ENCODE measurements around the gene HUWE1.

GRCh38 chrX:53494436-53494835 is 192.1 kb downstream of the HUWE1 start:
- TF ChIP-seq HMGXB4 (CRISPR knock-in tag; IDR thresholded peaks at IDR 0.05; ENCODE audit: borderline replicate concordance): no peak
- no peak for TF ChIP-seq POLR2AphosphoS2 (conservative IDR thresholded peaks at IDR 0.05; ENCODE audit: low read length)
- no peak for TF ChIP-seq EP300 (IDR thresholded peaks at IDR 0.05)
- TF ChIP-seq CTCF (IDR thresholded peaks at IDR 0.05): no peak
- TF ChIP-seq POLR2A (IDR thresholded peaks at IDR 0.05; ENCODE audit: low read length): no peak
- TF ChIP-seq MAZ (IDR thresholded peaks at IDR 0.05; ENCODE audit: borderline replicate concordance, low read depth, low read length): no peak
- no peak for TF ChIP-seq PBX3 (IDR thresholded peaks at IDR 0.05)
- TF ChIP-seq RNF2 (IDR thresholded peaks at IDR 0.05; ENCODE audit: borderline replicate concordance, low read depth): no peak
- no peak for TF ChIP-seq RAD21 (conservative IDR thresholded peaks at IDR 0.05 in 1 of 2, IDR thresholded peaks at IDR 0.05 in 1 of 2)
- no peak for TF ChIP-seq MAX (IDR thresholded peaks at IDR 0.05)
- TF ChIP-seq RARB (CRISPR knock-in tag; IDR thresholded peaks at IDR 0.05): no peak
- TF ChIP-seq BCL3 (IDR thresholded peaks at IDR 0.05): no peak
- TF ChIP-seq NFE2L2 (conservative IDR thresholded peaks at IDR 0.05; ENCODE audit: low read length): no peak
